ENCODE results near the gene TTYH3. TPM values are rescaled to one million over a fixed set of nuclear protein-coding genes. Genes with fewer than 3 reads are reported as not detected.

The TTYH3 gene
- total and polyA plus RNA-seq, 9 of the 15 experiments (the other 6 are each of a cell fraction or from before 2014, with no cell fraction given) = 0.01 to 5.5 (median 1.1) TPM

DNA sequence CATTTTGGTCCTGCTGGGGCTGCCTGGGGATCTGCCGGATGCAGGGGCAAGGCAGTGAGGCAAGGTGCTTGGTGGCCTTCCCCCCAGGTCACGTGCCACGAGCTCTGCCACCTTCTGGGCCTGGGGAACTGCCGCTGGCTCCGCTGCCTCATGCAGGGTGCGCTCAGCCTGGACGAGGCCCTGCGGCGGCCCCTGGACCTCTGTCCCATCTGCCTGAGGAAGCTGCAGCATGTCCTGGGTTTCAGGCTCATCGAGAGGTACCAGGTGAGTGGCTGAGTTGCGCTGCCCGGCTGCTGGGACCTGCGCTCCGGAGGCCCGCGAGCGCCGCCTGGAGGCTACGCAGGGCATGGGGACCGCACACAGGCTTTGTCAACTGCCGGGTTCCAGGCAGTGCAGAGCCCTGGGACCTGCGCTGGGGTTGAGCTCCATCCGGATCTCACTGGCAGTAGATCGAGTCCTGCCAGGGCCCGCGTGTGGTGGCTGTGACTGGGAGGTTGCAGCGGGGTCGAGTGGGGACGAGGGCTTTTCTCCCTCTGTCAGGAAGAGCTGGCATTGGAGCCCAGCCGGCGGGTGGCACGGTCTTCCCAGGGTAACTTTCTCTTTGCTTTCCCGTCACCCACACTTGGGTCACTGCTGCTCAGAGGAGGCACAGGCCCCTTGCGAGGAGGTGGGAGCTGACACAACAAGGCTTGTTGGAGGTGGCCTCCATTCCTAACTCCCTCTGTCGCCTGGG lies 77.9 kb downstream of the TTYH3 start (continued):
- TF ChIP-seq, protein P1, sequence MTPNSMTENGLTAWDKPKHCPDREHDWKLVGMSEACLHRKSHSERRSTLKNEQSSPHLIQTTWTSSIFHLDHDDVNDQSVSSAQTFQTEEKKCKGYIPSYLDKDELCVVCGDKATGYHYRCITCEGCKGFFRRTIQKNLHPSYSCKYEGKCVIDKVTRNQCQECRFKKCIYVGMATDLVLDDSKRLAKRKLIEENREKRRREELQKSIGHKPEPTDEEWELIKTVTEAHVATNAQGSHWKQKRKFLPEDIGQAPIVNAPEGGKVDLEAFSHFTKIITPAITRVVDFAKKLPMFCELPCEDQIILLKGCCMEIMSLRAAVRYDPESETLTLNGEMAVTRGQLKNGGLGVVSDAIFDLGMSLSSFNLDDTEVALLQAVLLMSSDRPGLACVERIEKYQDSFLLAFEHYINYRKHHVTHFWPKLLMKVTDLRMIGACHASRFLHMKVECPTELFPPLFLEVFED (CRISPR knock-in tag; conservative IDR thresholded peaks at IDR 0.05) = no peak
- peak; percentile 33; the same call in 1 of the 2 replicates for TF ChIP-seq HNRNPL (IDR thresholded peaks at IDR 0.05; ENCODE audit: low read depth, low read length)
- TF ChIP-seq, protein P2, sequence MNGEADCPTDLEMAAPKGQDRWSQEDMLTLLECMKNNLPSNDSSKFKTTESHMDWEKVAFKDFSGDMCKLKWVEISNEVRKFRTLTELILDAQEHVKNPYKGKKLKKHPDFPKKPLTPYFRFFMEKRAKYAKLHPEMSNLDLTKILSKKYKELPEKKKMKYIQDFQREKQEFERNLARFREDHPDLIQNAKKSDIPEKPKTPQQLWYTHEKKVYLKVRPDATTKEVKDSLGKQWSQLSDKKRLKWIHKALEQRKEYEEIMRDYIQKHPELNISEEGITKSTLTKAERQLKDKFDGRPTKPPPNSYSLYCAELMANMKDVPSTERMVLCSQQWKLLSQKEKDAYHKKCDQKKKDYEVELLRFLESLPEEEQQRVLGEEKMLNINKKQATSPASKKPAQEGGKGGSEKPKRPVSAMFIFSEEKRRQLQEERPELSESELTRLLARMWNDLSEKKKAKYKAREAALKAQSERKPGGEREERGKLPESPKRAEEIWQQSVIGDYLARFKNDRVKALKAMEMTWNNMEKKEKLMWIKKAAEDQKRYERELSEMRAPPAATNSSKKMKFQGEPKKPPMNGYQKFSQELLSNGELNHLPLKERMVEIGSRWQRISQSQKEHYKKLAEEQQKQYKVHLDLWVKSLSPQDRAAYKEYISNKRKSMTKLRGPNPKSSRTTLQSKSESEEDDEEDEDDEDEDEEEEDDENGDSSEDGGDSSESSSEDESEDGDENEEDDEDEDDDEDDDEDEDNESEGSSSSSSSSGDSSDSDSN (IDR thresholded peaks at IDR 0.05; ENCODE audit: borderline replicate concordance in 1 of 2, low read depth in 2 of 2, low read length in 2 of 2) = 0 out of 4 replicates have a peak, but pooled peaks of 1 of the 2 experiments have one; percentile 40
- TF ChIP-seq MED1 (CRISPR knock-in tag; IDR thresholded peaks at IDR 0.05; ENCODE audit: borderline replicate concordance) = no peak
- TF ChIP-seq STAT5B (CRISPR knock-in tag; IDR thresholded peaks at IDR 0.05) = no peak
- TF ChIP-seq MEF2D (tag; conservative IDR thresholded peaks at IDR 0.05; ENCODE audit: low read depth) = no peak
- TF ChIP-seq GATAD2B (IDR thresholded peaks at IDR 0.05; ENCODE audit: borderline replicate concordance) = no peak
- TF ChIP-seq, protein P3, sequence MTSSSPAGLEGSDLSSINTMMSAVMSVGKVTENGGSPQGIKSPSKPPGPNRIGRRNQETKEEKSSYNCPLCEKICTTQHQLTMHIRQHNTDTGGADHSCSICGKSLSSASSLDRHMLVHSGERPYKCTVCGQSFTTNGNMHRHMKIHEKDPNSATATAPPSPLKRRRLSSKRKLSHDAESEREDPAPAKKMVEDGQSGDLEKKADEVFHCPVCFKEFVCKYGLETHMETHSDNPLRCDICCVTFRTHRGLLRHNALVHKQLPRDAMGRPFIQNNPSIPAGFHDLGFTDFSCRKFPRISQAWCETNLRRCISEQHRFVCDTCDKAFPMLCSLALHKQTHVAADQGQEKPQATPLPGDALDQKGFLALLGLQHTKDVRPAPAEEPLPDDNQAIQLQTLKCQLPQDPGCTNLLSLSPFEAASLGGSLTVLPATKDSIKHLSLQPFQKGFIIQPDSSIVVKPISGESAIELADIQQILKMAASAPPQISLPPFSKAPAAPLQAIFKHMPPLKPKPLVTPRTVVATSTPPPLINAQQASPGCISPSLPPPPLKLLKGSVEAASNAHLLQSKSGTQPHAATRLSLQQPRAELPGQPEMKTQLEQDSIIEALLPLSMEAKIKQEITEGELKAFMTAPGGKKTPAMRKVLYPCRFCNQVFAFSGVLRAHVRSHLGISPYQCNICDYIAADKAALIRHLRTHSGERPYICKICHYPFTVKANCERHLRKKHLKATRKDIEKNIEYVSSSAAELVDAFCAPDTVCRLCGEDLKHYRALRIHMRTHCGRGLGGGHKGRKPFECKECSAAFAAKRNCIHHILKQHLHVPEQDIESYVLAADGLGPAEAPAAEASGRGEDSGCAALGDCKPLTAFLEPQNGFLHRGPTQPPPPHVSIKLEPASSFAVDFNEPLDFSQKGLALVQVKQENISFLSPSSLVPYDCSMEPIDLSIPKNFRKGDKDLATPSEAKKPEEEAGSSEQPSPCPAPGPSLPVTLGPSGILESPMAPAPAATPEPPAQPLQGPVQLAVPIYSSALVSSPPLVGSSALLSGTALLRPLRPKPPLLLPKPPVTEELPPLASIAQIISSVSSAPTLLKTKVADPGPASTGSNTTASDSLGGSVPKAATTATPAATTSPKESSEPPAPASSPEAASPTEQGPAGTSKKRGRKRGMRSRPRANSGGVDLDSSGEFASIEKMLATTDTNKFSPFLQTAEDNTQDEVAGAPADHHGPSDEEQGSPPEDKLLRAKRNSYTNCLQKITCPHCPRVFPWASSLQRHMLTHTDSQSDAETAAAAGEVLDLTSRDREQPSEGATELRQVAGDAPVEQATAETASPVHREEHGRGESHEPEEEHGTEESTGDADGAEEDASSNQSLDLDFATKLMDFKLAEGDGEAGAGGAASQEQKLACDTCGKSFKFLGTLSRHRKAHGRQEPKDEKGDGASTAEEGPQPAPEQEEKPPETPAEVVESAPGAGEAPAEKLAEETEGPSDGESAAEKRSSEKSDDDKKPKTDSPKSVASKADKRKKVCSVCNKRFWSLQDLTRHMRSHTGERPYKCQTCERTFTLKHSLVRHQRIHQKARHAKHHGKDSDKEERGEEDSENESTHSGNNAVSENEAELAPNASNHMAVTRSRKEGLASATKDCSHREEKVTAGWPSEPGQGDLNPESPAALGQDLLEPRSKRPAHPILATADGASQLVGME (CRISPR knock-in tag; IDR thresholded peaks at IDR 0.05) = no peak
- no peak for TF ChIP-seq NFXL1 (CRISPR knock-in tag; IDR thresholded peaks at IDR 0.05)
- TF ChIP-seq SRSF3 (IDR thresholded peaks at IDR 0.05; ENCODE audit: insufficient read depth, low read length) = no peak
- TF ChIP-seq, protein P4, sequence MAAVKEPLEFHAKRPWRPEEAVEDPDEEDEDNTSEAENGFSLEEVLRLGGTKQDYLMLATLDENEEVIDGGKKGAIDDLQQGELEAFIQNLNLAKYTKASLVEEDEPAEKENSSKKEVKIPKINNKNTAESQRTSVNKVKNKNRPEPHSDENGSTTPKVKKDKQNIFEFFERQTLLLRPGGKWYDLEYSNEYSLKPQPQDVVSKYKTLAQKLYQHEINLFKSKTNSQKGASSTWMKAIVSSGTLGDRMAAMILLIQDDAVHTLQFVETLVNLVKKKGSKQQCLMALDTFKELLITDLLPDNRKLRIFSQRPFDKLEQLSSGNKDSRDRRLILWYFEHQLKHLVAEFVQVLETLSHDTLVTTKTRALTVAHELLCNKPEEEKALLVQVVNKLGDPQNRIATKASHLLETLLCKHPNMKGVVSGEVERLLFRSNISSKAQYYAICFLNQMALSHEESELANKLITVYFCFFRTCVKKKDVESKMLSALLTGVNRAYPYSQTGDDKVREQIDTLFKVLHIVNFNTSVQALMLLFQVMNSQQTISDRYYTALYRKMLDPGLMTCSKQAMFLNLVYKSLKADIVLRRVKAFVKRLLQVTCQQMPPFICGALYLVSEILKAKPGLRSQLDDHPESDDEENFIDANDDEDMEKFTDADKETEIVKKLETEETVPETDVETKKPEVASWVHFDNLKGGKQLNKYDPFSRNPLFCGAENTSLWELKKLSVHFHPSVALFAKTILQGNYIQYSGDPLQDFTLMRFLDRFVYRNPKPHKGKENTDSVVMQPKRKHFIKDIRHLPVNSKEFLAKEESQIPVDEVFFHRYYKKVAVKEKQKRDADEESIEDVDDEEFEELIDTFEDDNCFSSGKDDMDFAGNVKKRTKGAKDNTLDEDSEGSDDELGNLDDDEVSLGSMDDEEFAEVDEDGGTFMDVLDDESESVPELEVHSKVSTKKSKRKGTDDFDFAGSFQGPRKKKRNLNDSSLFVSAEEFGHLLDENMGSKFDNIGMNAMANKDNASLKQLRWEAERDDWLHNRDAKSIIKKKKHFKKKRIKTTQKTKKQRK (IDR thresholded peaks at IDR 0.05; ENCODE audit: borderline replicate concordance, low read depth, low read length) = no peak
